GM20431 (cell line): ENCODE measurements around the gene ACTR3C.
"Not testable (repeated sequence)": the region's sequence is repeated elsewhere in the genome, so short reads cannot be mapped to it uniquely, and the experiment has no call there.

Source experiments
- in situ Hi-C: fragments of 300-500 bp; cut with MseI, MboI; formaldehyde crosslinking; loops from one replicate; pipeline ENCODE4 v1.15.0; 2020; ENCODE audit warnings: low sequenced_read_pairs; ENCODE audit not compliant: unreplicated experiment

Gene ACTR3C

DNA sequence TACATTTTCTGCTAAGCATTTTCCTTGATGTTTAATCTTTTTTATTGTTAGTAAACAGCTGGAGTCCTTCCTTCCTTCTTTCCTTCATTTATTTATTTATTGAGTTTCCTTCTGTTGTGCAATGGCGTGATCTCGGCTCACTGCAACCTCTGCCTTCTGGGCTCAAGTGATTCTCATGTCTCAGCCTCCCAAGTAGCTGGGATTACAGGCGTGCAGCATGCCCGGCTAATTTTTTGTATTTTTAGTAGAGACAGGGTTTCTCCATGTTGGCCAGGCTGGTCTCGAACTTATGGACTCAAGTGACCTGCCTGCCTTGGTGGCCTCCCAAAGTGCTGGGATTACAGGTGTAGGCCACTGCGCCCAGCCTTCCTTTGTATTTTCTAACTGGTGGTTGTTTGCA, 6.4 kb downstream of the ACTR3C start:
- in situ Hi-C loops = not testable (repeated sequence)

DNA sequence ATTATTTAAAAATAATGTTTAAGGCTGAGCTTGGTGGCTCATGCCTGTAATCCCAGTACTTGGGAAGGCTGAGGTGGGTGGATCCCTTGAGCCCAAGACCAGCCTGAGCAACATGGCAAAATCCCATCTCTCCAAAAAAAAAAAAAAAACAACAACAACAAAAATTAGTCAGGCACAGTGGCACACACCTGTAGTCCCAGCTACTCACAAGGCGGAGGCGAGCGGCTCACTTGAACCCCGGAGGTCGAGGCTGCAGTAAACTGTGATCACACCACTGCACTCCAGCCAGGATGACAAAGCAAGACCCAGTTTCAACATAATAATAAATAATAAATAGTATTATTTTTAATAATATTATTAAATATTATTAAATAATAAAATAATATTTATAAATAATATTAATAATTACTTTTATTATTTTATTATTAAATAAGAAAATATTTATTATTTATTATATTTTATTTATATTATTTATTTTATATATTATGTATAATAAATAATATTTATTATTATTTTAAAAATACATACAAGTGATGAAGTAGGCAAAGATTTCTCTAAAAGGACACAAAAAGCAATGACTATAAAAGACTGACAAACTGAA, 8.6 kb downstream of the ACTR3C start:
- in situ Hi-C loops = no loop called here

DNA sequence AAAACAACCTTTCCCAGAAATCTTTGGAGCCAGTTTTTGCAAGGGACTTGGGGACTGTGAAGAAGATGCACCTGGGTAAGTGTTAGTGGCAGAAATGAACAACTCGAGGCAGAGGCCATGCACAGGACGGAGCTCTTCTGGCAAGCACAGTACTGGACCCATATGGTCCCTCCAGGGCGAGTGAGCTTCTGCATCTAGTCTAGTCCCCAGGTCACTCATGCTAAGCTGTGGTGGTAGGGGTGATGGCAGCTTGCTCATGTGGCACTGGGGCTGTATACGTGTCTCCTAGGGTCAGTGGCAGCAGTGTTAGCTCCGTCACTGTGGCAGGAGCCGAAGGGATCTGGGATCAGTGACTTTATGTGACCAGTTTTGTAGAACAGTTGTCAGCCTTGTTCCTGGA, 9.5 kb downstream of the ACTR3C start:
- in situ Hi-C loops = no loop called here

DNA sequence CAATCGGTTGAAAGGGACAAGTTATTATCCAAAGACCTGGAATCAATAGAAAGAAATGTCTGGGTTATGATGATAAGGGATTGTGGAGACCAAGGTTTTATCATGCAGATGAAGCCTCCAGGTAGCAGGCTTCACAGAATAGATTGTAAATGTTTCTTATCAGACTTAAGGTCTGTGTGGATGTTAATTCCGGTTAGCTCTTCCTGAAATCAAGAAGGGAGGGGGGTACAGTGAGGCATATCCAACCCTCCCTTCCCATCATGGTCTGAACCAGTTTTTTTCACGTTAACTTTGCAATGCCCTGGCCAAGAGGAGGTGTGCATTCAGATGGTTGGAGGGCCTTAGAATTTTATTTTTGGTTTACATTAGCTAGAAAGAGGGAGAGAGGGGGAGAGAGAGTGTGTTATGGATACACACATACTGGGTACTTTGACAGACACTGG, 10.0 kb downstream of the ACTR3C start:
- in situ Hi-C loops = no loop called here

DNA sequence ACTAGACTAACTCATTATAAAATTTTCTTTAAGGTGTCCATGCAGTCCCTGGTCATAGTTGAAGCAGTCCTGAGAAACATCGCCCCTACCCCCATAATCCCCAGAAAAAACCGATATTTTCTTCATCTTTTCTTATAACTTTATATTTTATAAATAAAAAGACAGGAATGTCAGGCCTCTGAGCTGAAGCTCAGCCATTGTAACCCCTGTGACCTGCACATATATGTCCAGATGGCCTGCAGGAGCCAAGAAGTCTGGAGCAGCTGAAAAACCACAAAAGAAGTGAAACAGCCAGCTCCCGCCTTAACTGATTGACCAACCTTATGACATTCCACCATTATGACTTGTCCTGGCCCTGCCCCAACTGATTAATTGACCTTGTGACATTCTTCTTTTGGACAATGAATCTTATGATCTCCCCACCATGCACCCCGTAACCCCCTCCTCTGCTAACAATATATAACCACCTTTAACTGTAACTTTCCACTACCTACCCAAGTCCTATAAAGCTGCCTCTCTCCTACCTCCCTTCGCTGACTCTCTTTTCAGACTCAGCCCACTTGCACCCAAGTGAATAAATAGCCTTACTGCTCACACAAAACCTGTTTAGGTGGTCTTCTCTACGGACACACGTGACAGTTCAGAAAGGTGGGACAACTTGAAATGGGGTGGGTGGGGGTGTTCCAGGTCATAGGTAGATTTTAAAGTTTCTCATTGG, 10.5 kb downstream of the ACTR3C start:
- in situ Hi-C loops = not testable (repeated sequence)

DNA sequence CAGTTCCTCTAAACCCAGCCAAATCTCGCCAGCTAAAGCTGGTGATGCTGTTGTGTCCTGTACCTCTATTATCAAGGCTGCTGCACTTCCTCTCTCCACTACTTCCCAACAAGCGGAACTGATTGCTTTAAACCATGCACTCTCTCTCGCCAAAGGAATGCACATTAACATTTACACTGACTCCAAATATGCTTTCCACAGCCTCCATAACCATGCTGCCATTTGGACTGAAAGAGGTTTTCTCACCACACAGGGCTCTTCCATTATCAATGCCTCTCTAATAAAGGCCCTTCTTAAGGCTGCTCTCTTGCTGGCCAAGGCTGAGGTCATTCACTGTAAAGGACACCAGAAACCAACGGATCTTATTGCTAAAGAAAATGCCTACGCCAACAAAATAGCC, 11.6 kb downstream of the ACTR3C start:
- in situ Hi-C loops = no loop called here

DNA sequence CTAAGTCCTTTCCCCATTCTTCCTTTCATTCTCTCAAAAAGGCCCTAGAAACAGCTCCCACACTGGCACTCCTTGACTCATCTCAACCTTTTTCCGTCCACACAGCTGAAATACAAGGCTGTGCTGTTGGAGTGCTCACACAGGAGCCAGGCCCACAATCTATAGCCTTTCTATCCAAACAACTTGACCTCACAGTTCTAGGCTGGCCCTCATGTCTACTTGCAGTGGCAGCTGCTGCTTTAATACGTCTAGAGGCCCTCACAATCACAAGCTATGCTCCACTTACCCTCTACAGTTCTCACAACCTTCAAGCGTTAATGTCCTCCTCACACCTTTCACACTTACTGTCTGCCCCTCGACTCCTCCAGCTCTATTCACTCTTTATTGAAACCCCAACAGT, 12.2 kb downstream of the ACTR3C start:
- in situ Hi-C loops = no loop called here

DNA sequence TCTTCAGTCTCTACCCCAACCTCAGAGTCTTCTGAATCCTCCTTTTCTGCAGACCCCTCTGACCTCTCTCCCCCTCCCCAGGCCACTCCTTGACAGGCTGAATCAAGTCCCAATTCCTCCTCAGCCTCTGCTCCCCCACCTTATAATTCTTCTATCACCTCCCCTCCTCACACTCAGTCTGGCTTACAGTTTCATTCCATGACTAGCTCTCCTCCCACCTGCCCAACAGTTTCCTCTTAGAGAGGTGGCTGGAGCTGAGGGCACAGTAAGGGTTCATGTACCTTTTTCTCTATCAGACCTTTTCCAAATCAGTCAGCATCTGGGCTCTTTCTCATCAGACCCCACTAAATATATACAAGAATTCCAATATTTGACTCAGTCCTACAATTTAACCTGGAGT, 14.8 kb downstream of the ACTR3C start:
- in situ Hi-C loops = no loop called here

DNA sequence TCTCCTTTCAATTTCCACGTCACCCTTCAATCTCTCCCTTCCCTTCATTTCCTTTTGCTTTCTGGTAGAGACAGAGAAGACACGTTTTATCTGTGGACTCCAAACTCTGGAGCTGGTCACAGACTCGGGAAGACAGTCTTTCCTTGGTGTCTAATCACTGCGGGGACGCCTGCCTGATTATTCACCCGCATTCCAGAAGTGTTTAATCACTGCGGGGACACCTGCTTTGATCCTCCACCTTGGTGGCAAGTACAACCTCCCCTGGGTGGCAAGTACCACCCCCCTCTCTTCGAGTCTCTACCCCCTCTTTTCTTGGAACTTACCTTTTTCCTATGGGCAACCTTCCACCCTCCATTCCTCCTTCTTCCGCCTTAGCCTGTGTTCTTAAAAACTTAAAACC, 15.4 kb downstream of the ACTR3C start:
- in situ Hi-C loops = no loop called here

DNA sequence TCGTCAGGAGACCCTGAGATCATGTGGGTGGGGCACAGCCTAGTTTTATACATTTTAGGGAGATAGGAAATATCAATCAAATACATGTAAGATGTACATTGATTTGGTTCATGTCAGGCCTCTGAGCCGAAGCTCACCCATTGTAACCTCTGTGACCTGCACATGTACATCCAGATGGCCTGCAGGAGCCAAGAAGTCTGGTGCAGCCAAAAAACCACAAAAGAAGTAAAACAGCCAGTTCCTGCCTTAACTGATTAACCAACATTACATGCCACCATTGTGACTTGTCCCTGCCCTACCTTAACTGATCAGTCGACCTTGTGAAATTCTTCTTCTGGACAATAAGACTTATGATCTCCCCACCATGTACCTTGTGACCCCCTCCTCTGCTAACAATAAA, 16.2 kb downstream of the ACTR3C start:
- in situ Hi-C loops = no loop called here

DNA sequence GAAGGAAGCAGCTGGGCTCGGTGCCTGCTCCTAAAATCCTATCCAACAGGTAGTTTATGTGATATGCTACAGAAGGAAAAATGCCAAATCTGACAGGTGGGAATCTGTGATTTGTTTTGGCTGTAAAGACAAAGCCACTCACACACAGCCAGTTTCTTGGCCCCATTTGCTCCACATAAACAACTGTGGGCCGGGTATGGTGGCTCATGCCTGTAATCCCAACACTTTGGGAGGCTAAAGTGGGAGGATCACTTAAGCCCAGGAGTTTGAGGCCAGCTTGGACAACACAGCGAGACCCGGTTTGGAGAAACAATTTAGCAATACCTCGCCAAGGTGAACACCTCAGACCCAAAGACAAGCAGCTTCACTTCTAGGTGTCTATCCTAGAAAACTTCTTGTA, 17.0 kb downstream of the ACTR3C start:
- in situ Hi-C loops = not testable (repeated sequence)

DNA sequence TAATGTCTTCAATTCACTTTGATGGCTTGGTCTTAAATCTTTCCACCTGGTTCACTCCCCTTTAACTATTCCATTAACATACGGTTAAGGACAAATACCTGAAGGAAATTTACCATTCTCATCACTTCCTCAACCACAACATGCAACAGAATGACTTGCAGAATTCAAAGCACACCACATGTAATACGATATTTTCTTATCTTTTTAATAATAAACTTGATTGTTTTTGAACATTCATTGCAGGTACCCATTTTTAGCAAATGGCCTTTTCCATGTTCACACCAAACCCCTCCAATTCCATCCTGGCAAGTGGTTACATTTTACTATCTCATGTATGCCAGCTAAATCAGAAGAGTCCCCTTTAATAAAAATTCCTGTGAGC, 17.5 kb downstream of the ACTR3C start:
- in situ Hi-C loops = not testable (repeated sequence)

DNA sequence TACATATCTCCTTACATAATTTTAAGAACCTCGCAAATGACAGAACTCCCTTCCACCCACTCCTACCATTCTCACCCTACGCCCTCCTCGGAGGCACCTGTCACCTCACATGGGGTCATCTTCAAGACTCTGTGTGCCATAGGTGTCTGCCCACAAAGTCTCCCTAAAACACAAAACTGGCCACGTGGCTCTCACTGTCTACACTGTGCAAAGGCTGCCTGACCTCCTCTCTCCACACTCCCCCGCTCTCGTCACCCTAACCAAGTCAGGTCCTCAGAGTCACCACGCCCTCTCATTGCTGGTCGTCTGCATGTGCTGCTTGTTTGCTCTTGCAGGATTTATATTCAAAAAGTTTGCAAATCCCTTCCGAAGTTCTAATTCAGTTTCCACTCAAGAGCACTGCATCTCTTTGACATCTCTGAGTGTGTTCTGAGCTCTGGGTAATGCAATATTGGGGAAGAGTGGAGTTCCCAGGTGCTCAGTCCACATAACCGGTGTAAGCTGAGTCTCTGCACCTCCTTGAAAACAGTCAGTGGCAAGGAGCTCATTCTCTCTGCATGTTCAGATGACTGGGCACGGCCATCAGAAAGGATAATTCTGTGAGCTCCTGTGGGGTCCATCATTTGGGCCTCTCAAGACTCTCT, 18.0 kb downstream of the ACTR3C start:
- in situ Hi-C loops = not testable (repeated sequence)

DNA sequence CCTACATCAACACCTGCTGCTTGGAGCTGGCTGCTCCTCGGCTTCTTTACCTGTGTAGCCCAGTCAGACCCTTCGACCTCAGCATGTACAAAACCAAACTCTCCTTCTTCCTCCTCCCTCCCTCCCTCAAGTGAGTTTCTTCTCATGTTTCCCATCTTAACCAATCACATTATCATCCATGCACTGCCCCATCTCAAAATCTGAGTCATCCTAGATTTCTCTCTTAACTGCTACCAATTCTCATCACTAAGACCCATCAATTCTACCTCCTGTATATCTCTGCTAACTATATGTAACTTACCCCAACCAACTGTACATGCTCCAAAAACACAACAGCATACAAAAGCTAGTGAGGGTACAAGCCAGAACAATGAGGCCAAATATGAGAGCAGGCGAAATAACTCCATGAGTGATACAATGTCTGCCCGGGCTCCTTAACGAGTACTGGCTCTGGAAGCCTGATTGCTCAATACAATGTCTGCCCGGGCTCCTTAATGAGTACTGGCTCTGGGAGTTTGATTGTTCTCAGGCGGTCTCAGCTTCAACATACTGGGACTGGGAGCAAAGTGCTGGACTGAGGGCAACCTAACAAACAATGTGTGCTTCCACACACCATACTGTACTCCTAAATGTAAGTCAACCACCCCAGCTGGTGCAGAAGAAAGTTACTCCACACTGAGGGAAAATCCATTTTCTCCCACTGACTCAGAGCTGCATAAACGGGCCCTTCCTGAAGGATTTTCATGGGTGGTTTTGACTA, 18.7 kb downstream of the ACTR3C start:
- in situ Hi-C loops = not testable (repeated sequence)

DNA sequence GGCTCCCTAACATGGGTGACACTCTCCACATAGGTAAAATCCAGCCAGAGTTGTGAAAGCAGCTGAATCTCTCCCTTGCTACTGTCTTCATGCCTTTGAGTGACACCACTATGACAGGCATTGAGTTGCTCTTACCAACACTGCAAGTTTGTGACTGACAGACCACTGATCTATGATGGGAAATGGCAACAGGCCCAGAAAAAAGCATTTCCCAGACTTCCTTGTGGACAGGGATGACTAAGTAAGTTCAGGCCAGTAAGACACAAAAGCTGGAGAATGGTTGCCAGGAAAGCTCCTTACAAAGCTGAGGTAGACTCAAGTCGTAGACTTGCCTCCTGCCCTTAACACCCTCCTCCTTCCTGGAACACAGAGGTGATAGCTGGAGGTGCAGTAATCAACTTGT, 20.4 kb downstream of the ACTR3C start:
- in situ Hi-C loops = not testable (repeated sequence)

DNA sequence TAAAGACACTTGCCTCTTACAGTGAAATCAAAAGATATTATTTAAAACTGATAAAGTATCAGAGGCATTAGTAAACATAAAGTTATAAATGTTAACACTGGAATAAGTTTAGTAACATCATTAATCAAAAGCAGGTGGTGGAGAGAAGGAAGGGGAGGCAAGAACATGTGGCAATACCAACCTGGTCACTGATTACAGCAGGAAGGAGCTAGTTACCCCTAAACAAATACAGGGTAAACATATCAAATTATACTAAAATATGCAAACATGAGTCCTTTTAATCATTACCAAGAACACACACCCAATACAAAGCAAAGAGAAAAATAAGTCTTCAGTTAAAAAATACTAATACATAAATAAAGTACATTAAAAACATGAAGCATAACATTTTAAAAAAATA, 25.4 kb downstream of the ACTR3C start:
- in situ Hi-C loops = not testable (repeated sequence)

DNA sequence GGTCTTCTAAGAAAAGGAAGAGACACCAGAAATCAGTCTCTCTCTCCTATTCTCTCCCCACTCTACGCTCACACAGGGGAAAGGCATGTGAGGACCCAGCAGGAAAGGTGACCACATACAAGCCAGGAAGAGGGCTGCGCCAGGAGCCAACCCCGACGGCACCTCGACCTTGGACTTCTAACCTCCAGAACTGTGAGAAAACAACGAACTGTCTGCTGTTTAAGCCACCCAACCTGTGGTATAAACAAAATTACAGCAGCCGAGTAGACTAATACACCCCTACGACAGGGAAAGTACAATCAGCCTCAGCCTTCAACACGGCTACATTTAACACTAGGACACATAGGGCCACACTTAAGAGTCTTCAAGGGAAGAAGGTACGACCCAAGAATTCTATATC, 26.5 kb downstream of the ACTR3C start:
- in situ Hi-C loops = not testable (repeated sequence)

DNA sequence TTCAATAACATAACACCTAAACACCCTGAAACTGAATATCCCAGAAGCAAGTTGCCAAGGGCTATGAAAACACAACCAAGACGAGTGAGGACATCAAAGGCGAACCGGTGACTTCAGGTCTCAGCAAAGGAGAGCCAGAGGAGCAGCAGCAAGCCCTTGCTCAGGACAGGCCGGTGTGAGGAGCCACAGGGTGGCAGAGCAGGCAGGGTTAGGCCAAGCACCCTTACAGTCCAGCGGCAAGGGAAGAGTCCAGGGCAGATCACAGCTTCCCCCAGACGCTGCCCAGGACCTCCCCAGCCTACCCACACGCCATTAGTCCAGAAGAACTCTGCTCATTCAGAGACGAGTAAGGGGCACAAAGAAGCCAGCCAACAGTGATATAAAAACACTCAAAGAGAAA, 27.7 kb downstream of the ACTR3C start:
- in situ Hi-C loops = not testable (repeated sequence)

DNA sequence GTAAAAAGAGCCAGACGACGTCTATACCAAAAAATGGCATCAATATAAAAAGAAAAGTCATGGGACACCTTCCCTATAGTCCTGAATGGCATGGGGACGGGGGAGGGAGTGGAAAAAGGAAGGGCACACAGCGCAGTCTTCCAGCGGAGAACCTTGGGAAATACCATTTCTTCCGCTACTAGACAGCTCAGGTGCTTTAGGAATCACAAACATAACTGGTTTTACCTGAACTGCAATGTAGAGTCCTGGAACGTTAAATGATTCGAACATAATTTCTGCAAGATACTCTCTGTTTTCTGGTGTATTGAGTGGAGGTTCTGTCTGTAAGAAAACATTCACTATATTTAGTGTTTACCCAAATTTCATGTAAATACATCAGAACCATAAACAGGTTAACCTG, 28.3 kb downstream of the ACTR3C start:
- in situ Hi-C loops = not testable (repeated sequence)

DNA sequence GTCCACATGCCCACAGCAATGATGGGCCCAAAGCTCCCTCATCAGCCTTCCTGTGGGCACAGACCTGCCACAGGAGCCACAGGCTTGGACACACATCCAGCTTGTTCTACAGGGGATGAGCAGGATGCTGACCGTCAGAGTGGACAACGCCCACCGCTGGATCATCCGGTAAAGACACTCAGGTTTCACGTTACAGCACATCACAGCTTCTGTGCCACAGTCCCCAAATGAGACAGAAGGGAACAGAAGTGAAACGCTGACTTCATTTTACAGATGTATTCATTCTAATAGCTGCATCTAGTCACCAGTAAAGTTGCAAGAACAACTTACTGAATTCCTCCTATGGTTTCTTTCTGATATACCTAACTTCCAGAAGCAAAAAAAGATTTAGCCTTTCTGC, 33.0 kb downstream of the ACTR3C start:
- in situ Hi-C loops = not testable (repeated sequence)

DNA sequence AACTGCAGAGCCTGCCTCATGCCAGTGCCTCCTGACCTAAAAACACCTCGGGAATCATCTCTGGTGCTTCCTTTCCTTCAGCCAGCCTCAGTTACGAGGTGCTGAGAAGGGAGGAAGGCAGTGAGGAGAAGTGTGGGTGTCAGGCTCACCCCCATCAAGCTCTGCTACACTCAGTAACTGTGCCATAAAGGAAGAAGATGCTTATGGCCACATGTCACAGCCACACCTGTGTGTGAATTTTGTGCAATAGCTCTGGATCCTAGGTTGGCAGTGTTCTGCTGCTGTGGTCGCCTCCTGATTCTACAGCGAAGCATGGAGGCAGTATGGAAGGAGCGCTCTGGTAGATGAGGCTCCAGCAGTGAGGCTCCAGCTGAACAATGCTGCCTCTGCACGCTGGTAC, 34.5 kb downstream of the ACTR3C start:
- in situ Hi-C loops = not testable (repeated sequence)
